ENCODE data around the gene ZFAND3. TPM values are rescaled to one million over a fixed set of nuclear protein-coding genes. Genes with fewer than 3 reads are reported as not detected.

ZFAND3 gene
- total and polyA plus RNA-seq, 2 of the 4 experiments (the other 2 are of a cell fraction), result 10.9 to 26.7 TPM

GRCh38 chr6:38194589-38194988 lies 375.1 kb downstream of the ZFAND3 start:
- no peak overlapping the region for H2AK5ac ChIP-seq (ENCODE audit: low read depth, low read length)
- H2BK120ac ChIP-seq (ENCODE audit: low read depth, low read length), result no peak overlapping the region
- WGBS, 2 experiments (ENCODE audit: extremely low coverage in 2 of 2, insufficient read length in 1 of 2), result 80% methylated on average over 2 of the region's 7 CpGs; no CpG with 5 or more reads in 1 of the 2 experiments
- H3K4me1 ChIP-seq (ENCODE audit: control insufficient read depth, insufficient read depth, low read length), result no peaks in the 10 kb centered on the region
- H3K9me1 ChIP-seq (ENCODE audit: insufficient read depth, low read length), result peaks cover 8% of the 10 kb centered on the region; the same call in 1 of the 2 replicates
- H3K4ac ChIP-seq (ENCODE audit: low read depth, low read length), result no peak overlapping the region
- in situ Hi-C loops (cut with MboI; ENCODE audit: low sequenced_read_pairs), result no loop called here
- H3K14ac ChIP-seq (replicated peaks; ENCODE audit: low read depth, low read length), result no peak overlapping the region
- H3K79me1 ChIP-seq (ENCODE audit: low read depth in 1 of 2, low read length in 2 of 2), result no peaks in the 10 kb centered on the region
- H4K8ac ChIP-seq (ENCODE audit: low read depth in 2 of 2, low read length in 2 of 2), result no peak overlapping the region
- H4K20me1 ChIP-seq (ENCODE audit: insufficient read depth, low read length), result no peaks in the 10 kb centered on the region; the same call in 1 of the 2 replicates
- H2AFZ ChIP-seq (replicated peaks; ENCODE audit: low read length, poor library complexity), result no peak overlapping the region
- H3K9me3 ChIP-seq (ENCODE audit: control insufficient read depth, insufficient read depth, low read length), result no peaks in the 10 kb centered on the region
- H3K18ac ChIP-seq (ENCODE audit: low read depth, low read length), result no peak overlapping the region
- ATAC-seq (ENCODE audit: low read depth), result no peak
- ChIA-PET POLR2A (ENCODE audit: unreplicated experiment) (no interaction called here), CTCF (no interaction called here)
- no peak for TF ChIP-seq CHD1 (IDR thresholded peaks at IDR 0.05; ENCODE audit: low read depth, low read length)
- TF ChIP-seq, protein P1, sequence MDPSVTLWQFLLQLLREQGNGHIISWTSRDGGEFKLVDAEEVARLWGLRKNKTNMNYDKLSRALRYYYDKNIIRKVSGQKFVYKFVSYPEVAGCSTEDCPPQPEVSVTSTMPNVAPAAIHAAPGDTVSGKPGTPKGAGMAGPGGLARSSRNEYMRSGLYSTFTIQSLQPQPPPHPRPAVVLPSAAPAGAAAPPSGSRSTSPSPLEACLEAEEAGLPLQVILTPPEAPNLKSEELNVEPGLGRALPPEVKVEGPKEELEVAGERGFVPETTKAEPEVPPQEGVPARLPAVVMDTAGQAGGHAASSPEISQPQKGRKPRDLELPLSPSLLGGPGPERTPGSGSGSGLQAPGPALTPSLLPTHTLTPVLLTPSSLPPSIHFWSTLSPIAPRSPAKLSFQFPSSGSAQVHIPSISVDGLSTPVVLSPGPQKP (IDR thresholded peaks at IDR 0.05; ENCODE audit: borderline replicate concordance, low read depth, low read length), result no peak
- TF ChIP-seq FOS (IDR thresholded peaks at IDR 0.05; ENCODE audit: low read depth, low read length), result no peak
- TF ChIP-seq RFX5 (IDR thresholded peaks at IDR 0.05; ENCODE audit: low read depth, low read length), result no peak
- no peak for TF ChIP-seq RCOR1 (IDR thresholded peaks at IDR 0.05; ENCODE audit: insufficient replicate concordance, low read length)
- TF ChIP-seq CEBPB (IDR thresholded peaks at IDR 0.05; ENCODE audit: low read depth, low read length), result no peak
- no peak for TF ChIP-seq BHLHE40 (IDR thresholded peaks at IDR 0.05; ENCODE audit: low read depth, low read length)
- TF ChIP-seq SMC3 (IDR thresholded peaks at IDR 0.05; ENCODE audit: low read depth, low read length), result no peak
- TF ChIP-seq NFE2L2 (IDR thresholded peaks at IDR 0.05; ENCODE audit: low read depth, low read length), result no peak
- TF ChIP-seq MAFK (IDR thresholded peaks at IDR 0.05; ENCODE audit: low read depth, low read length), result no peak
- TF ChIP-seq MAZ (IDR thresholded peaks at IDR 0.05; ENCODE audit: borderline replicate concordance, low read depth, low read length), result no peak
- TF ChIP-seq MXI1 (IDR thresholded peaks at IDR 0.05; ENCODE audit: borderline replicate concordance, low read depth, low read length), result no peak
- TF ChIP-seq RAD21 (IDR thresholded peaks at IDR 0.05; ENCODE audit: low read length), result no peak
- no peak for TF ChIP-seq POLR2A (IDR thresholded peaks at IDR 0.05; ENCODE audit: low read depth, low read length)
- TF ChIP-seq, protein P2, sequence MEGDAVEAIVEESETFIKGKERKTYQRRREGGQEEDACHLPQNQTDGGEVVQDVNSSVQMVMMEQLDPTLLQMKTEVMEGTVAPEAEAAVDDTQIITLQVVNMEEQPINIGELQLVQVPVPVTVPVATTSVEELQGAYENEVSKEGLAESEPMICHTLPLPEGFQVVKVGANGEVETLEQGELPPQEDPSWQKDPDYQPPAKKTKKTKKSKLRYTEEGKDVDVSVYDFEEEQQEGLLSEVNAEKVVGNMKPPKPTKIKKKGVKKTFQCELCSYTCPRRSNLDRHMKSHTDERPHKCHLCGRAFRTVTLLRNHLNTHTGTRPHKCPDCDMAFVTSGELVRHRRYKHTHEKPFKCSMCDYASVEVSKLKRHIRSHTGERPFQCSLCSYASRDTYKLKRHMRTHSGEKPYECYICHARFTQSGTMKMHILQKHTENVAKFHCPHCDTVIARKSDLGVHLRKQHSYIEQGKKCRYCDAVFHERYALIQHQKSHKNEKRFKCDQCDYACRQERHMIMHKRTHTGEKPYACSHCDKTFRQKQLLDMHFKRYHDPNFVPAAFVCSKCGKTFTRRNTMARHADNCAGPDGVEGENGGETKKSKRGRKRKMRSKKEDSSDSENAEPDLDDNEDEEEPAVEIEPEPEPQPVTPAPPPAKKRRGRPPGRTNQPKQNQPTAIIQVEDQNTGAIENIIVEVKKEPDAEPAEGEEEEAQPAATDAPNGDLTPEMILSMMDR (conservative IDR thresholded peaks at IDR 0.05; ENCODE audit: low read depth, low read length), result no peak
- TF ChIP-seq, protein P3, sequence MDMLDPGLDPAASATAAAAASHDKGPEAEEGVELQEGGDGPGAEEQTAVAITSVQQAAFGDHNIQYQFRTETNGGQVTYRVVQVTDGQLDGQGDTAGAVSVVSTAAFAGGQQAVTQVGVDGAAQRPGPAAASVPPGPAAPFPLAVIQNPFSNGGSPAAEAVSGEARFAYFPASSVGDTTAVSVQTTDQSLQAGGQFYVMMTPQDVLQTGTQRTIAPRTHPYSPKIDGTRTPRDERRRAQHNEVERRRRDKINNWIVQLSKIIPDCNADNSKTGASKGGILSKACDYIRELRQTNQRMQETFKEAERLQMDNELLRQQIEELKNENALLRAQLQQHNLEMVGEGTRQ (IDR thresholded peaks at IDR 0.05; ENCODE audit: low read depth, low read length), result no peak
- no peak overlapping the region for H2AK9ac ChIP-seq (replicated peaks; ENCODE audit: low read depth, low read length, poor library complexity)
- intact Hi-C loops (cut with micrococcal nuclease), result no loop called here
- dilution Hi-C loops (cut with HindIII; ENCODE audit: low sequenced_read_pairs, unreplicated experiment), result no loop called here
- BruUV-seq (replicated peaks), result no TSS peak
- no peak overlapping the region for H3K4me3 ChIP-seq (ENCODE audit: insufficient read depth, low read depth, low read length)
- H3K4me2 ChIP-seq (ENCODE audit: low read depth, low read length), result no peak overlapping the region
- DNase-seq, result no peak
- no peak overlapping the region for H3K9ac ChIP-seq (ENCODE audit: low read depth, low read length)
- no peak overlapping the region for H2BK20ac ChIP-seq (ENCODE audit: low read depth, low read length)
- no peak overlapping the region for H2BK15ac ChIP-seq (ENCODE audit: low read depth, low read length)
- H3K27me3 ChIP-seq (ENCODE audit: control insufficient read depth, insufficient read depth, low read length), result no peaks in the 10 kb centered on the region
- H3K36me3 ChIP-seq (ENCODE audit: control insufficient read depth, insufficient read depth, low read length), result no peaks in the 10 kb centered on the region
- H4K91ac ChIP-seq (ENCODE audit: insufficient read depth, low read depth, low read length), result no peak overlapping the region
- no peak overlapping the region for H3K56ac ChIP-seq (ENCODE audit: extremely low read depth, insufficient read depth, low read length)
- H3K23ac ChIP-seq (ENCODE audit: low read depth, low read length), result no peak overlapping the region
- no peak overlapping the region for H2BK5ac ChIP-seq (ENCODE audit: low read depth, low read length, poor library complexity, severe bottlenecking)
- H4K5ac ChIP-seq (ENCODE audit: low read depth, low read length), result no peak overlapping the region
- H3K27ac ChIP-seq (ENCODE audit: insufficient read depth, low read length), result no peak overlapping the region

All from IMR-90 (cell line).